AG04449 (cell line): ENCODE results near the gene PRKD1.

ENCODE experiments used
- CTCF ChIA-PET: fragments of 350-600 bp; formaldehyde crosslinking; extraction: SDS; loops from one replicate; lab custom pipeline; 2021; ENCODE audit warnings: antibody characterized with exemption; lab: Yijun Ruan, JAX
- POLR2A ChIA-PET: fragments of 400-600, 350-600 bp; formaldehyde crosslinking; extraction: SDS; loops from one replicate; lab custom pipeline; 2020; ENCODE audit warnings: antibody characterized with exemption, inconsistent platforms; lab: Yijun Ruan, JAX
- DNase-seq: peaks from one replicate; pipeline ENCODE4 v3.0.0-alpha.2; 2010; ENCODE audit warnings: low read depth, low spot score
- H3K4me3 ChIP-seq: 2 replicates; pipeline ENCODE4 v1.5.1; 2011; ENCODE audit warnings: low read depth, mild to moderate bottlenecking, control low read depth, low read length
- TF ChIP-seq, protein P1 (sequence below): IDR thresholded peaks from one replicate; pipeline ENCODE4 v1.5.1; 2011; ENCODE audit warnings: mild to moderate bottlenecking, moderate library complexity, low read length, control low read depth, inconsistent platforms; ENCODE audit not compliant: insufficient read depth; ENCODE audit errors: missing control alignments

The PRKD1 gene

DNA sequence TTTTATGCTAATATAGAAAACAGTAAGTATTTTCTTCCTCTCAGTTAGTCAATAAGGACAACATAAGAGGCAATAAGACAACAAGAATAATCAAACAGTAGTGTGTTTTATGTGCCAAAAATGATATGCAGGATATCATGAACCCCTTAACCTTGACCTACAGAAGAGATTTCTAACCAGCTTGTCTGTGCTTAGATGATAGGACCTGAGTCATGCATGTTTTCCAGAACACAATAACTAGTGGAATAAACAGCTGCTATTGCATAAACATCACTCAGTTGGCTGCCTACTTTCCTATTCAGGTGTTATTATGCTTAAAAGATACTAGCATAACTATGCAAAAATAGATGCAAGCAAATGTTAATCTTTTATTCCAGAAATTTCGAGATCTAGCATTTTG, 282.5 kb downstream of the PRKD1 start:
- DNase-seq, result no peak
- TF ChIP-seq, protein P1, sequence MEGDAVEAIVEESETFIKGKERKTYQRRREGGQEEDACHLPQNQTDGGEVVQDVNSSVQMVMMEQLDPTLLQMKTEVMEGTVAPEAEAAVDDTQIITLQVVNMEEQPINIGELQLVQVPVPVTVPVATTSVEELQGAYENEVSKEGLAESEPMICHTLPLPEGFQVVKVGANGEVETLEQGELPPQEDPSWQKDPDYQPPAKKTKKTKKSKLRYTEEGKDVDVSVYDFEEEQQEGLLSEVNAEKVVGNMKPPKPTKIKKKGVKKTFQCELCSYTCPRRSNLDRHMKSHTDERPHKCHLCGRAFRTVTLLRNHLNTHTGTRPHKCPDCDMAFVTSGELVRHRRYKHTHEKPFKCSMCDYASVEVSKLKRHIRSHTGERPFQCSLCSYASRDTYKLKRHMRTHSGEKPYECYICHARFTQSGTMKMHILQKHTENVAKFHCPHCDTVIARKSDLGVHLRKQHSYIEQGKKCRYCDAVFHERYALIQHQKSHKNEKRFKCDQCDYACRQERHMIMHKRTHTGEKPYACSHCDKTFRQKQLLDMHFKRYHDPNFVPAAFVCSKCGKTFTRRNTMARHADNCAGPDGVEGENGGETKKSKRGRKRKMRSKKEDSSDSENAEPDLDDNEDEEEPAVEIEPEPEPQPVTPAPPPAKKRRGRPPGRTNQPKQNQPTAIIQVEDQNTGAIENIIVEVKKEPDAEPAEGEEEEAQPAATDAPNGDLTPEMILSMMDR, result no peak
- ChIA-PET CTCF (no interaction called here), POLR2A (no interaction called here)
- H3K4me3 ChIP-seq, result no peak overlapping the region

DNA sequence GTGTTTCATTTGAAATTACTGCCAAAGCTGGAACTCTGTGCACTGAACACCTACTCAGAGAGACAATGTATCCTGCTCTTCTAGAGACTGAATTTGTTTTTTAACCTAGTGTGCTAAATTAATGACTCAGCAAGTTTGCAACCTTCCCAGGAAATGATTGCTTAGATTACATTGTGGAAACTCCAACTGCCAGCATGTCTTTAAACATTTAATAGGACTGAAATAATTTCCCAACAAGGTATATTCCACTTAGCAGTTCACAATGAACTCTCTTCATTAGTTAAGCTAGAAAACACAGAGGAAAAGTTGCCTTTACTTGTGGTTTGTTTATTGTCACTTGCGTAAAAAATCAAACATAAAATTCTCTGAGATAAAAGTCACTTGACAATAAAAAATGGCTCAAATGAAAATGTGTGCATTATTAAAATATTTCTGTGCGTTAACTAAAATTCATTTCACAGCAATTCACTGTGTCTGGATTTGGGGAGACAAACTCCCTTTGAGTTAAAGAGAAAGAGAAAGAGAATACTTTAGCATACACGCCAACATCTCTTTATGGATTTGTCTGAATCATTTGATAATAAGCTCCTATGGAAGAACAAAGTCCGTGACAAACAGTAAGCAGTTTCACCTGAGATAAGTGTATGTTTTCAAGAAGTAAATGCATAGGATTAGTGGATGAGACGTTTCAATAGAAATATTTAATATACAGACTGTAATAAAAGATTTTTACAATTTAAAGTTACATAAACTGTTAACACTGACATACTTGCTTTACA, 284.0 kb downstream of the PRKD1 start:
- CTCF ChIA-PET, result no interaction called here
- DNase-seq, result no peak
- TF ChIP-seq, protein P1, result no peak
- POLR2A ChIA-PET, result no interaction called here
- no peak overlapping the region for H3K4me3 ChIP-seq

DNA sequence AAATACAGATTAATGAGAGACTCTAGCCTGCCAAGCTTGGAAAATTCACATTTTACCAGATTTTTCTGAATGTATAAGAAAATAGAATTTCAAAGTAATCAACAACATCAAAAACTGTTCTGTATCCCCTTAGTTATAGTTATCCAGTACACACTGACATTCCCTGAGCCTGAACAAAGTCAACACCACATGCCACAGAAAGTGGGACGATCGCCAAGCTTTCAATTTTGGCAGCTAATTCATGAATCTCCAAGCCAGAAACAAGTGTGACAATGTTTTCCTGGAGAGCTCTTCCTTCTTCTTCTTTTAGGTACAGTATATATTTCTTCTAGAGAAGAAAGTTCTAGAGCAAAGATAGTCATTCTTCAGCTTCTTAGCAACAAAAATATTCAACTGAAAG, 290.2 kb downstream of the PRKD1 start:
- TF ChIP-seq, protein P1, result no peak
- CTCF ChIA-PET, result no interaction called here
- POLR2A ChIA-PET, result no interaction called here
- no peak for DNase-seq
- H3K4me3 ChIP-seq, result no peak overlapping the region

DNA sequence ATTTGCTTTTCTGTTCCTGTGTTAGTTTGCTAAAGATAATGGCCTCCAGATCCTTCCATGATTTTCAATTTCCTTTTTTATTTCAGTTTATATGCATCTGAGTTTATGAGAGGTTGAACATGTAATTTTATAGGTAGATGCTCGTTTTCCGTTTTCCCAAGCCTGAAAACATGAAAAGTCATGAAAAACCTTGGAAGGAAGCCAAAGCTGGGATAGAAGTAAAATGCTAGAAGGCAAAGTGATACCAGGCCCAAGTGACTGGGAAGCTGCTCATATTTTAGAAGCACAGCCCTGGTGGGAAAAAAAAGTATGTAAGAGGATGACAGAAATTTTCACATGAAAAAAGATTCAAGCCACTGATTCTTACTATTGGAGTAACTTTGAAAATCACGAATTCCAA, 290.8 kb downstream of the PRKD1 start:
- no peak for DNase-seq
- TF ChIP-seq, protein P1, result no peak
- ChIA-PET POLR2A (no interaction called here), CTCF (no interaction called here)
- no peak overlapping the region for H3K4me3 ChIP-seq

DNA sequence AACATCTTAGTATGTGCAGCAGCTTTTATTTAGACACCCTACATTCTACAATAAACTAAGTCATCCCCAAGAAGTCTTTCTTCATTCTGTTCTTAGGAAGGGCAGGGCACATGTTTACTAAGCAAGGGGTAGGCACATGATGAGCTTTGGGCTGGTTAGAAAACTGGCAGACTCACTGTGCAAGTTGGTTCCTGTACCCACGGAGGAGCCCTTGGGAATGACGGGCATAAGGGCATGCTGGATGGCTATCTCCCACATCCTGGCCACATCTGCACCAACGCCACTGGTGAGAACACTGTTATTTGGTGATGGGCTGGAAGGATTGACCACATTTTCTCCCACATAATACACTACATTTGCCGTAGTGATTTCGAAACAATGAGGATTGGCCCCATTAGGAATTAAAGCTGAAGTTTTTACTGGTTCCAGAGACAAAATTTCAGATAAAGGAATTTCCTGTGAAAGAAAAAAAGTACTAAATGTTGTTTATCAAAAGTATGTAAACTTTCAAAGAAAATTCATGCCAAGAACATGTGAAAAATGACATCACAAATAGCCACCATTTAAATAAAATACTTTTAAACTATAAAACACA, 297.0 kb downstream of the PRKD1 start:
- no peak for DNase-seq
- TF ChIP-seq, protein P1, result no peak
- H3K4me3 ChIP-seq, result no peak overlapping the region
- POLR2A ChIA-PET, result no interaction called here
- CTCF ChIA-PET, result no interaction called here

DNA sequence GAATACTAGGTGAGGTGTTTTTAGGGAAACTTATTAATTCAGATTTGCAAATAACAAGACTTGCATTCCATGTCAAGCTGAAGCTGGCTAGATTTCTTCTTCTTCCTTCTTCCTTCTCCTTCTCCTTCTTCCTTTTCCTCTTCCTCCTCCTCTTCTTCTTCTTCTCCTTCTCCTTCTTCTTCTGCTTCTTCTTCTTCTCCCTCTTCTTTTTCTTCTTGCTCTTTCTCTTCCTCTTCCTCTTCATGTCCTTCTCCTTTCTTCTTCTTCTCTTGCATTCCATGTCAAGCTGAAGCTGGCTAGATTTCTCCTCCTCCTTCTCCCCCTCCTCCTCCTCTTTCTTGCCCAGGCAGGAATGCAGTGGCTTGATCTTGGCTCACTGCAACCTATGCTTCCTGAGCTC, 297.8 kb downstream of the PRKD1 start:
- CTCF ChIA-PET, result no interaction called here
- POLR2A ChIA-PET, result no interaction called here
- TF ChIP-seq, protein P1, result no peak
- DNase-seq, result no peak
- H3K4me3 ChIP-seq, result no peak overlapping the region
